ENCODE measurements around the gene AKR1E2.
"Not testable (repeated sequence)": the region's sequence is repeated elsewhere in the genome, so short reads cannot be mapped to it uniquely, and the experiment has no call there.

Gene AKR1E2

GRCh38 chr10:4813496-4813895, 12.5 kb upstream of the AKR1E2 start:
- DNase-seq (ENCODE audit: low spot score): no peak

GRCh38 chr10:4815646-4816180, 10.3 kb upstream of the AKR1E2 start:
- not testable (repeated sequence) for DNase-seq (ENCODE audit: low spot score)

DNA sequence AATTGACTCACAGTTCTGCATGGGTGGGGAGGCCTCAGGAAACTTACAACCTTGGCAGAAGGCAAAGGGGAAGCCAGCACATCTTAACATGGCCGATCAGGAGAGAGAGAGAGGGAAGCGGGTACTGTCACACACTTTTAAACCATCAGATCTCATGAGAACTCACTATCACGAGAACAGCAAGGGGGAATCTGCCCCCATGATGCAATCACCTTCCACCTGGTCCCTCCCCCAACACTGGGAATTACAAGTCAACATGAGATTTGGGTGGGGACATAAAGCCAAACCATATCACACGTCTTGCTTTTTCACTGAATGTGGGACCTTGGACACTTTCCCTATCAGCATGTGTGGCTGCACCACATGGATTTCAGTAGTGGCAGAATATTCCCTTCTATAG, 9.0 kb upstream of the AKR1E2 start:
- DNase-seq (ENCODE audit: low spot score): no peak

DNA sequence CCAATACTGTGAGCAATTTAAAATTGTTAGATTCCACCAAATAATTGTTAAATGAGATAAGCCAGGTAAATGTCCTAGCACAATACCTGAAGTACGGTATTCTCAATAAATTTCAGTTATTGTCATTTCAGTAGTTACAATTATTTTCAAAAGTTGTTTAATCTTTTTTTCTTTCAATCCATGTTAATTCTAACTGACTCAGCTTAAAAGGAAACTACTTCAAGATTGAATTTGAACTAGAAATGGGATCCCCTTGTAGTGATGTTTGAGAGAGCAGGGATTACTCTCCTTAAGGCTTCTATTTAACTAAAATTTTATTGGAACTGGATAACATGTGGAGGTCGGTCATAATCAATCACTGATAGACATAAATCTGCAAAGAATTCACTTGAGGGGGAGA, 6.9 kb upstream of the AKR1E2 start:
- DNase-seq (ENCODE audit: low spot score): no peak

DNA sequence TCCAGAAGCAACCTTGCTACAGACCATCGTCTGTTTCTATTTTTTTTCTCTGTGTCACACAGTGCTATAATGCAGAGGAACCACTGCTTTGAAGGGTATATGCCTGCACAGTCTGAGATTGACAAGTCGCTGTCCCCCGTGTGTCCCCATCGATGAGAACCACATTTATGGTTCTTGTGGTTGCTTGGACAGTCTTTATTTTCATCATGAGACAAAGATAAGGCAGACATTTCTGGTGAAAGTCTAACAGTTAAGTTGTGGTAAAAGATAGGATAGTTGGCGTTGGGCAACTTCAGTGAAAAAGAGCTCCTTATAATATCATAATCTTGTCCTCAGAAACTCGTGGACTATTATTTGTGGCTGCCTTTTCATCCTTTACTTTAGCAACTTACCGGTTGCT, 6.3 kb upstream of the AKR1E2 start:
- DNase-seq (ENCODE audit: low spot score): no peak

GRCh38 chr10:4820804-4821401, 5.1 kb upstream of the AKR1E2 start:
- DNase-seq (ENCODE audit: low spot score): no peak

- no peak for DNase-seq (ENCODE audit: low spot score)
These were observed 3.8 kb upstream of the AKR1E2 start for GRCh38 chr10:4822208-4822607.

DNA sequence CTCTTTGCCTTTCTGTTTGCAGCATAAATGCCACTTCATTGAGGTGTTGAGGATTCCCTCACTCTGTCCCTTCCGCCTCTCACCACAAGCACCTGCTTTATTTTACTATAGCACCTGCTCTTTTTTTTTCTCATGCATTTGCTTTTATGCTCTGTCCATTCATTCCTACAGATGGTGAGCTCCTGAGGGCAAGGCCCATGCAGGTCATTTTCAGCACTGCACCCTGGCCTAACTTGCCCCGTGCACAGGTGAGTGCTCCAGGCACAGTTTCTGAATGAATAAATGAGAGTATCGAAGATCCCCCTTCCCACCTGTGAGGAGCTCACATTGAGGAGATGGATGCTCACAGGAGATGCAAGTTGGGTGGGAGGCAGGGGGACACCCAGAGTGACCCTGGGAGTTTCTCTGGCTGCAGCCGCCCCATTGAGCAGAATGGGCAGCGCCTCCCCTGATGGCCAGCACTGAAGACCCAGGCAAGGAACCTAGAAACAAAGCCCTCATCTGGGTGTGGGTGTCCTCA, 1.2 kb upstream of the AKR1E2 start:
- no peak for DNase-seq (ENCODE audit: low spot score)

- DNase-seq (ENCODE audit: low spot score): no peak
These were observed 545 bp upstream of the AKR1E2 start for GRCh38 chr10:4825456-4825867.

- DNase-seq (ENCODE audit: low spot score): no peak
These were observed 851 bp downstream of the AKR1E2 start for GRCh38 chr10:4826792-4827324.

DNA sequence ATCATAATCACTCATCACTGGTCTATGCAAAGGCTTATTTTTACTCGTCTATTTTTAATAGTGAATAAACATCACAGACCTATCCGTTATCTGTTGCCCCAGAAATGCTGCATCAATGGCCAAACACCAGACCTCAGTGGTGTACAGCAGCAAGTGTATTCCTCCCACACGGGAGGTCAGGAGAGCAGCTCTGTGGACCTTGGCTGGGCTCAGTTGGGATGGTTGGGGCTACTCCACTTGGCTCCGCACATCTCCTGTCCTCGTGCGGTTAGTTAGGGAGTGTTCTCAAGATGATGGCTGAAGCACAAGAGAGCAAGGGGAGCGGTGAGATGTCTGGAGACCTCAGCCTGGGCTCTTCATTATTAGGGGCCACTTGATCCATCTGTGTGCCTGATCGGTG, 2.0 kb downstream of the AKR1E2 start:
- no peak for DNase-seq (ENCODE audit: low spot score)

GRCh38 chr10:4830551-4830950, 4.5 kb downstream of the AKR1E2 start:
- no peak for DNase-seq (ENCODE audit: low spot score)

GRCh38 chr10:4831091-4831490, 5.1 kb downstream of the AKR1E2 start:
- DNase-seq (ENCODE audit: low spot score): no peak

- no peak for DNase-seq (ENCODE audit: low spot score)
These were observed 7.3 kb downstream of the AKR1E2 start for GRCh38 chr10:4833286-4833685.

GRCh38 chr10:4834898-4835405, 8.9 kb downstream of the AKR1E2 start:
- DNase-seq (ENCODE audit: low spot score): no peak

GRCh38 chr10:4835494-4835918, 9.5 kb downstream of the AKR1E2 start:
- no peak for DNase-seq (ENCODE audit: low spot score)

DNA sequence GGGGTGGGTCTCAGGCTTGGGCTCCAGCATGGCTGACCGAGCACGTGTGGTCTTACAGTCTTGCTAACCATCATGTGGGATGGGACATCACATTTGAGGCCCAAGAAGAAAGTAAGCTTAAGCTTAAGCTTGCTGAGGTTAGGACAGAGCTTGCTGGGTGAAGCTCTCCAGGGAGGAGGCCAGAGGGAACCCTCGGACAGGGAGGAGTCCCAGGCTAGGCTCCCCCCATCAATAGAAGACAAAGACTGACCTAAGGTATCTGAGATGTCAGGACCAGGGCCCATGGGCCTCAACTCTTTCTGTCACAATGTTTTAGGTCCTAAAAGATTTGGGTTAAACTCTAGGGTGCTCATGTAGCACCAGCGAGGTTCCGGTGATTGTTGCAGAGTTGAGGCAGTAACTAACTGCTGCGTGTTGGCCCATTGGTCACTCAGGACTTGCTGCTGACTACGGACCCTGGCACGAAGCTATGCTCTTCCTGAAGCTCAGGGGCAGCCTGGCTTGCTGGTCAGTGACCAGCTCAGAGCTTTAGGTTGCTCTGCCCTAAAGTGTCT, 10.5 kb downstream of the AKR1E2 start:
- DNase-seq (ENCODE audit: low spot score): no peak

GRCh38 chr10:4837551-4837950, 11.5 kb downstream of the AKR1E2 start:
- DNase-seq (ENCODE audit: low spot score): no peak

GRCh38 chr10:4838743-4839142, 12.7 kb downstream of the AKR1E2 start:
- no peak for DNase-seq (ENCODE audit: low spot score)

GRCh38 chr10:4839353-4839752, 13.3 kb downstream of the AKR1E2 start:
- peak; percentile 40 for DNase-seq (ENCODE audit: low spot score)

DNA sequence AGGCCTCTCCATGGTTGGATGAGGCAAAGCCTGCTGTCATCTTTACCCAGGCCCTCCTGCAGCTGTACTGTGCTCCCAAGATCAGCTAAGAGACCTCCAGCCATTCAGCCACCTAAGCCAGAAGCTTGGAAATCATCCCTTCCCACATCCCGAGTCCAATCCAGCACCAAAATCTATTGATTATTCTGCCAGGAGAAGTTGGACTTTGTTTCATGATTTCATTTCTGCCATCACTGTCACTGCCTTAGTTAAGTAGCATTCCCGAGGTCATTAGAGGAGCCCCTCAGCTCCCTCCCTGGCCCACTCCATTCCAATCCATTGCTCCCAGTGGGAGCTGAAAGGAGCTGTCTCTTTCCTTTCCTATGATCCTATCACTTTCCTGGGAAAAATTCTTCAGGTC, 14.1 kb downstream of the AKR1E2 start:
- DNase-seq (ENCODE audit: low spot score): no peak

GRCh38 chr10:4843525-4844180, 17.6 kb downstream of the AKR1E2 start:
- no peak for DNase-seq (ENCODE audit: low spot score)

GRCh38 chr10:4844864-4845263, 18.9 kb downstream of the AKR1E2 start:
- DNase-seq (ENCODE audit: low spot score): no peak

All from HuH-7 (cell line).